Esophagus squamous epithelium (tissue), 5 donors: ENCODE data around the gene ANKRD6. TPM values are rescaled to one million over a fixed set of nuclear protein-coding genes. Genes with fewer than 3 reads are reported as not detected.

Source experiments
- DNase-seq: peaks from one replicate; lab custom pipeline; 2025; lab: John Stamatoyannopoulos, UW
- H3K27ac ChIP-seq, 4 donors: fragments of 200-600 bp; sonication (generic); one replicate each; pipeline ENCODE4 v1.5.1; 2016 to 2019; ENCODE audit warnings: mild to moderate bottlenecking in 1 of 4
- H3K27me3 ChIP-seq, 4 donors: fragments of 200-600 bp; sonication (generic); 1 replicate in 3 of 4; 2 replicates in 1 of 4; pipeline versions ENCODE4 v1.5.1 to v1.6.0; 2017 to 2021; ENCODE audit warnings: antibody characterized with exemption in 1 of 4
- H3K36me3 ChIP-seq, 3 donors: fragments of 200-600 bp; sonication (generic); one replicate each; pipeline ENCODE4 v1.5.1; 2016 to 2019
- H3K4me1 ChIP-seq, 3 donors: fragments of 200-600 bp; sonication (generic); one replicate each; pipeline ENCODE4 v1.5.1; 2017 to 2019
- H3K4me3 ChIP-seq, 4 donors: fragments of 200-600 bp; sonication (generic); 1 replicate in 3 of 4; 2 replicates in 1 of 4; pipeline ENCODE4 v1.5.1; 2016 to 2019; ENCODE audit warnings: mild to moderate bottlenecking in 2 of 4, moderate library complexity in 1 of 4
- H3K9me3 ChIP-seq, 3 donors: fragments of 200-600 bp; sonication (generic); one replicate each; pipeline ENCODE4 v1.5.1; 2016 to 2019
- CTCF ChIP-seq, 6 experiments: fragments of 450-650 bp in 4 of 6; fragments of 200-600 bp in 2 of 6; sonication (generic) in 2 of 6; IDR thresholded peaks; one replicate each; pipeline ENCODE4 v1.5.1; 2016 to 2019; ENCODE audit warnings: antibody characterized with exemption in 6 of 6, mild to moderate bottlenecking in 4 of 6, moderate library complexity in 4 of 6
- POLR2A ChIP-seq, 4 donors: fragments of 450-650 bp; IDR thresholded peaks; one replicate each; pipeline ENCODE4 v1.6.1; 2017; ENCODE audit warnings: antibody characterized with exemption in 4 of 4, mild to moderate bottlenecking in 4 of 4, moderate library complexity in 3 of 4
- WGBS, 2 donors: methylation state at CpG; one replicate each; pipeline ENCODE4 v1.1.5; 2018; 5-methylcytosine and 5-hydroxymethylcytosine counted together
- intact Hi-C: fragments of 100-400 bp; cut with DNase I; formaldehyde crosslinking; loops from one replicate; pipeline ENCODE4 v1.15.0; 2022
- total RNA-seq, 4 donors: library from RNA; depleted of rRNA; stranded (reverse); fragments of >200 nt; gene quantifications; one replicate each; pipeline ENCODE4 v1.1.0, GENCODE V29; 2016
- donor health status: DM: yes; HTN: yes; CAD: no.

Gene ANKRD6
- total RNA-seq, 4 donors from 2014 or later, result 5.8 to 12.0 (median 7.3) TPM

- 80 to 94% methylated on average over 5 of the region's 5 CpGs for WGBS, 2 donors
- intact Hi-C loops, result no loop called here
- Histone ChIP-seq H3K4me1 (no peaks in the 10 kb centered on the region), H3K4me3 (no peak overlapping the region), H3K27me3 (no peaks in the 10 kb centered on the region), H3K27ac (no peak overlapping the region), H3K9me3 (no peaks in the 10 kb centered on the region), H3K36me3 (peaks cover 3 to 99% (median 18%) of the 10 kb centered on the region in 3 donors)
- no peak for DNase-seq
- TF ChIP-seq CTCF (IDR thresholded peaks at IDR 0.05) (no peak), POLR2A (IDR thresholded peaks at IDR 0.05) (no peak)
Observed at GRCh38 chr6:89667872-89668556, 235.1 kb downstream of the ANKRD6 start.

GRCh38 chr6:89669002-89669401 lies 236.1 kb downstream of the ANKRD6 start:
- no peaks in the 10 kb centered on the region for H3K27me3 ChIP-seq
- DNase-seq, result no peak
- H3K4me1 ChIP-seq, result no peaks in the 10 kb centered on the region
- H3K4me3 ChIP-seq, result no peak overlapping the region
- H3K36me3 ChIP-seq, result peaks cover 5 to 99% (median 22%) of the 10 kb centered on the region in 3 donors
- WGBS, 2 donors, result 73 to 82% methylated on average over 6 of the region's 6 CpGs
- intact Hi-C loops, result no loop called here
- H3K27ac ChIP-seq, result no peak overlapping the region
- H3K9me3 ChIP-seq, result no peaks in the 10 kb centered on the region
- TF ChIP-seq CTCF (IDR thresholded peaks at IDR 0.05) (no peak), POLR2A (IDR thresholded peaks at IDR 0.05) (no peak)

- intact Hi-C loops, result loop anchor here (10.0 kb wide), 1 partner anchor 114 kb away; no protein-coding TSS in a partner anchor
- DNase-seq, result no peak
- no peak overlapping the region for H3K4me3 ChIP-seq
- peaks cover 5 to 99% (median 41%) of the 10 kb centered on the region in 3 donors for H3K36me3 ChIP-seq
- no peak overlapping the region for H3K27ac ChIP-seq
- no peaks in the 10 kb centered on the region for H3K9me3 ChIP-seq
- no peaks in the 10 kb centered on the region for H3K27me3 ChIP-seq
- WGBS, 2 donors, result 94% methylated on average over 7 of the region's 7 CpGs
- no peak for TF ChIP-seq CTCF (IDR thresholded peaks at IDR 0.05)
- TF ChIP-seq POLR2A (IDR thresholded peaks at IDR 0.05), result no peak
- no peaks in the 10 kb centered on the region for H3K4me1 ChIP-seq
Observed at GRCh38 chr6:89670935-89671565, 238.1 kb downstream of the ANKRD6 start.

GRCh38 chr6:89675949-89676748 lies 243.2 kb downstream of the ANKRD6 start:
- no peaks in the 10 kb centered on the region for H3K27me3 ChIP-seq
- no peak overlapping the region for H3K27ac ChIP-seq
- no peak for DNase-seq
- no peak overlapping the region for H3K4me3 ChIP-seq
- TF ChIP-seq POLR2A (IDR thresholded peaks at IDR 0.05) (no peak), CTCF (IDR thresholded peaks at IDR 0.05) (no peak)
- WGBS, 2 donors, result 70 to 80% methylated on average over 7 of the region's 7 CpGs
- H3K36me3 ChIP-seq, result peaks cover 12 to 100% (median 72%) of the 10 kb centered on the region in 3 donors
- intact Hi-C loops, result loop anchor here (10.0 kb wide), 1 partner anchor 109 kb away; no protein-coding TSS in a partner anchor
- H3K4me1 ChIP-seq, result no peaks in the 10 kb centered on the region
- no peaks in the 10 kb centered on the region for H3K9me3 ChIP-seq
